Neural progenitor cell (in vitro differentiated cells): ENCODE results near the gene CNTNAP2. TPM values are rescaled to one million over a fixed set of nuclear protein-coding genes. Genes with fewer than 3 reads are reported as not detected.

Experiments used
- DNase-seq: peaks from one replicate; pipeline ENCODE4 v3.0.0-alpha.2; 2016; ENCODE audit warnings: low spot score
- H2AFZ ChIP-seq: fragments of 200-600 bp; sonication (generic); replicated peaks from 2 replicates; pipeline ENCODE4 v1.6.1; 2016; ENCODE audit warnings: antibody characterized with exemption
- H3F3A ChIP-seq: fragments of 200-600 bp; sonication (generic); 2 replicates; pipeline ENCODE4 v1.6.1; 2016; ENCODE audit warnings: antibody characterized with exemption, low read depth
- H3K27ac ChIP-seq: fragments of 200-600 bp; sonication (generic); 2 replicates; pipeline ENCODE4 v1.5.1; 2016; ENCODE audit warnings: mild to moderate bottlenecking
- H3K27me3 ChIP-seq: fragments of 200-600 bp; sonication (generic); 2 replicates; pipeline ENCODE4 v1.6.1; 2016; ENCODE audit warnings: mild to moderate bottlenecking, moderate library complexity
- H3K36me3 ChIP-seq: fragments of 200-600 bp; sonication (generic); 2 replicates; pipeline ENCODE4 v1.5.1; 2016
- H3K4me1 ChIP-seq: fragments of 200-600 bp; sonication (generic); 2 replicates; pipeline ENCODE4 v1.6.1; 2016; ENCODE audit warnings: mixed run types
- H3K4me2 ChIP-seq: fragments of 200-600 bp; sonication (generic); 2 replicates; pipeline ENCODE4 v1.6.1; 2016
- H3K4me3 ChIP-seq: fragments of 200-600 bp; sonication (generic); 2 replicates; pipeline ENCODE4 v1.5.1; 2016
- H3K79me2 ChIP-seq: fragments of 200-600 bp; sonication (generic); 2 replicates; pipeline ENCODE4 v1.6.1; 2016; ENCODE audit warnings: low read depth
- H3K9ac ChIP-seq: fragments of 200-600 bp; sonication (generic); 2 replicates; pipeline ENCODE4 v1.6.1; 2016
- H3K9me3 ChIP-seq: fragments of 200-600 bp; sonication (generic); 2 replicates; pipeline ENCODE4 v1.5.1; 2016; ENCODE audit warnings: low read depth
- H4K20me1 ChIP-seq: fragments of 200-600 bp; sonication (generic); 2 replicates; pipeline ENCODE4 v1.6.1; 2016; ENCODE audit warnings: low read depth
- H3K27ac Mint-ChIP-seq: 3 replicates; pipeline ENCODE4 v1.8.0; 2021; ENCODE audit warnings: mixed read lengths
- H3K27me3 Mint-ChIP-seq: 2 replicates; pipeline ENCODE4 v1.8.0; 2022; ENCODE audit warnings: low read depth, mild to moderate bottlenecking, inconsistent platforms, moderate library complexity, mixed read lengths; ENCODE audit not compliant: insufficient read depth
- H3K36me3 Mint-ChIP-seq: 3 replicates; pipeline ENCODE4 v1.8.0; 2021; ENCODE audit warnings: mixed read lengths
- H3K4me1 Mint-ChIP-seq: 3 replicates; pipeline ENCODE4 v1.8.0; 2021; ENCODE audit warnings: mixed read lengths
- H3K4me3 Mint-ChIP-seq: 3 replicates; pipeline ENCODE4 v1.8.0; 2021; ENCODE audit warnings: mild to moderate bottlenecking, moderate library complexity, mixed read lengths
- H3K9me3 Mint-ChIP-seq: 3 replicates; pipeline ENCODE4 v1.8.0; 2020; ENCODE audit warnings: mixed read lengths
- EZH2 ChIP-seq: fragments of 200-600 bp; sonication (generic); IDR thresholded peaks from 2 replicates; pipeline ENCODE4 v1.6.1; 2017; ENCODE audit warnings: antibody characterized with exemption, mild to moderate bottlenecking, moderate library complexity
- EZH2phosphoT487 ChIP-seq: fragments of 200-600 bp; sonication (generic); IDR thresholded peaks from 2 replicates; pipeline ENCODE4 v1.6.1; 2017; ENCODE audit warnings: antibody characterized with exemption
- total RNA-seq: library from RNA; depleted of rRNA; stranded (reverse); fragments of >200 nt; gene quantifications from 2 replicates; pipeline ENCODE4 v1.2.3, GENCODE V29; 2015; ENCODE audit warnings: low replicate concordance
- TF ChIP-seq, protein P1 (sequence below): fragments of 200-600 bp; sonication (generic); IDR thresholded peaks from 2 replicates; pipeline ENCODE4 v1.5.1; 2017; ENCODE audit warnings: antibody characterized with exemption, mild to moderate bottlenecking

Gene CNTNAP2
- total RNA-seq, 1 donor from 2014 or later = 126 TPM

DNA sequence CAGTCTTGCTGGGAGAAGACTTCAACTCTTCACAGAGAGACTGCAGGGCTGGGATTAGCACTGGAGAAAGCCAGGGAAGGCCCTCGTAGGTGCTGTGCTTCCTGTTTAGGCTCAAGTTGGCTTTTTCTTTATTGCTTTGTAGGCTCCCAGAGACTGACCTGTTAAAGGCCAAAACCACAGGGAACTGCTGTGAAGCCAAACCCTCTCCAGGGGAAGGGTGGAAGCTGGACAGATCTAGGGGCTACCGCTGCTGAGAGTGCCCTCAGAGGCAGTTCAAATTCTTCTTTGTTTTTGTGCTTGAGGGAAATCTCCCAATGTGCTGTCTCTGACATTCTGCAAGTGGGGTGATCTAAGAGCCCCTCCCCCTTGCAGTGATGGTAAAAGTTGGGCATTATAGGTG is 198.4 kb downstream of the CNTNAP2 start:
- no peaks in the 10 kb centered on the region for H3K27me3 ChIP-seq
- H3K4me3 ChIP-seq = no peak overlapping the region
- no peak overlapping the region for H3K4me2 ChIP-seq
- H3K4me3 Mint-ChIP-seq = no peak overlapping the region
- no peaks in the 10 kb centered on the region for H3K4me1 Mint-ChIP-seq
- no peaks in the 10 kb centered on the region for H3K36me3 Mint-ChIP-seq
- no peak overlapping the region for H3K27ac ChIP-seq
- H3K9ac ChIP-seq = no peak overlapping the region
- no peak overlapping the region for H2AFZ ChIP-seq
- no peaks in the 10 kb centered on the region for H3K4me1 ChIP-seq
- H3K27ac Mint-ChIP-seq = no peak overlapping the region
- H3K79me2 ChIP-seq = no peaks in the 10 kb centered on the region
- H3K9me3 Mint-ChIP-seq = no peaks in the 10 kb centered on the region
- no peaks in the 10 kb centered on the region for H3K9me3 ChIP-seq
- peaks cover 5% of the 10 kb centered on the region for H3K27me3 Mint-ChIP-seq
- H4K20me1 ChIP-seq = no peaks in the 10 kb centered on the region
- TF ChIP-seq EZH2 (no peak), EZH2phosphoT487 (no peak)
- TF ChIP-seq, protein P1, sequence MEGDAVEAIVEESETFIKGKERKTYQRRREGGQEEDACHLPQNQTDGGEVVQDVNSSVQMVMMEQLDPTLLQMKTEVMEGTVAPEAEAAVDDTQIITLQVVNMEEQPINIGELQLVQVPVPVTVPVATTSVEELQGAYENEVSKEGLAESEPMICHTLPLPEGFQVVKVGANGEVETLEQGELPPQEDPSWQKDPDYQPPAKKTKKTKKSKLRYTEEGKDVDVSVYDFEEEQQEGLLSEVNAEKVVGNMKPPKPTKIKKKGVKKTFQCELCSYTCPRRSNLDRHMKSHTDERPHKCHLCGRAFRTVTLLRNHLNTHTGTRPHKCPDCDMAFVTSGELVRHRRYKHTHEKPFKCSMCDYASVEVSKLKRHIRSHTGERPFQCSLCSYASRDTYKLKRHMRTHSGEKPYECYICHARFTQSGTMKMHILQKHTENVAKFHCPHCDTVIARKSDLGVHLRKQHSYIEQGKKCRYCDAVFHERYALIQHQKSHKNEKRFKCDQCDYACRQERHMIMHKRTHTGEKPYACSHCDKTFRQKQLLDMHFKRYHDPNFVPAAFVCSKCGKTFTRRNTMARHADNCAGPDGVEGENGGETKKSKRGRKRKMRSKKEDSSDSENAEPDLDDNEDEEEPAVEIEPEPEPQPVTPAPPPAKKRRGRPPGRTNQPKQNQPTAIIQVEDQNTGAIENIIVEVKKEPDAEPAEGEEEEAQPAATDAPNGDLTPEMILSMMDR = no peak
- no peak for DNase-seq
- H3K36me3 ChIP-seq = no peaks in the 10 kb centered on the region
- H3F3A ChIP-seq = no peaks in the 10 kb centered on the region

DNA sequence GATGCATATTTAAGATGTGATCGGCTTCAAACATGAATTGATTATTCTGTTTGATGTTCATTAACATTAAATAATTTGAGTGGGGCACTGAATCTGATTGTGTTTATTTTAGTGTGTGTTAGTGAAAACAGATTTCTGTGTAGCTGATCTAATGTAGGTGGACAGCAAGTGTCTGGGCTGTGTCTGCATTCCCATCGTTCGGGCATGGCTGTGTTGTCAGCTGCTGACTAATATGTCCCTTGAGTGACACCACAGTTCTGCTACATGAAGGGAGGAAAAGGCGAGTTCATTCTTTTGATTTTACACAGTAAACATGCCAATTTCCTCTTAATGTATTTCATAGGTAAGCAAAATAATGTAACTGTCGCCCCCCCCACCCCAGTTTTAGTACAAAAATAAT is 203.0 kb downstream of the CNTNAP2 start:
- Histone ChIP-seq H3K4me1 (peaks cover 18% of the 10 kb centered on the region), H3K79me2 (no peaks in the 10 kb centered on the region), H3K27me3 (no peaks in the 10 kb centered on the region), H3K27ac (no peak overlapping the region), H2AFZ (no peak overlapping the region), H3K4me3 (no peak overlapping the region), H3K36me3 (no peaks in the 10 kb centered on the region), H4K20me1 (no peaks in the 10 kb centered on the region), H3K9ac (no peak overlapping the region), H3K4me2 (no peak overlapping the region), H3K9me3 (no peaks in the 10 kb centered on the region), H3F3A (no peaks in the 10 kb centered on the region)
- Mint-ChIP-seq H3K27me3 (peaks cover 2% of the 10 kb centered on the region), H3K36me3 (no peaks in the 10 kb centered on the region), H3K27ac (no peak overlapping the region), H3K9me3 (no peaks in the 10 kb centered on the region), H3K4me3 (no peak overlapping the region), H3K4me1 (peaks cover 6% of the 10 kb centered on the region)
- DNase-seq = no peak
- TF ChIP-seq EZH2 (no peak), EZH2phosphoT487 (no peak)
- TF ChIP-seq, protein P1 = no peak

GRCh38 chr7:146321301-146321700 is 204.7 kb downstream of the CNTNAP2 start:
- Histone ChIP-seq H3K79me2 (no peaks in the 10 kb centered on the region), H3K36me3 (no peaks in the 10 kb centered on the region), H3K27ac (no peak overlapping the region), H4K20me1 (no peaks in the 10 kb centered on the region), H3K9me3 (no peaks in the 10 kb centered on the region), H3K4me1 (peaks cover 18% of the 10 kb centered on the region), H3K4me3 (no peak overlapping the region), H3K9ac (no peak overlapping the region), H2AFZ (peak overlapping the region; percentile 32), H3K4me2 (peak overlapping the region; percentile 20), H3K27me3 (no peaks in the 10 kb centered on the region), H3F3A (no peaks in the 10 kb centered on the region)
- H3K36me3 Mint-ChIP-seq = no peaks in the 10 kb centered on the region
- TF ChIP-seq, protein P1 = no peak
- TF ChIP-seq EZH2phosphoT487 = no peak
- TF ChIP-seq EZH2 = no peak
- H3K27ac Mint-ChIP-seq = peak overlapping the region; percentile 5
- H3K4me3 Mint-ChIP-seq = no peak overlapping the region
- no peaks in the 10 kb centered on the region for H3K27me3 Mint-ChIP-seq
- H3K4me1 Mint-ChIP-seq = peaks cover 6% of the 10 kb centered on the region
- DNase-seq = peak; percentile 48
- no peaks in the 10 kb centered on the region for H3K9me3 Mint-ChIP-seq
